NCI-H748 (cell line): ENCODE measurements around the gene PGGHG.
"Not testable (repeated sequence)": the region's sequence is repeated elsewhere in the genome, so short reads cannot be mapped to it uniquely, and the experiment has no call there.

Experiments
- DNase-seq: peaks from one replicate; lab custom pipeline; 2025; ENCODE audit not compliant: unreplicated experiment; lab: John Stamatoyannopoulos, UW

Gene PGGHG

DNA sequence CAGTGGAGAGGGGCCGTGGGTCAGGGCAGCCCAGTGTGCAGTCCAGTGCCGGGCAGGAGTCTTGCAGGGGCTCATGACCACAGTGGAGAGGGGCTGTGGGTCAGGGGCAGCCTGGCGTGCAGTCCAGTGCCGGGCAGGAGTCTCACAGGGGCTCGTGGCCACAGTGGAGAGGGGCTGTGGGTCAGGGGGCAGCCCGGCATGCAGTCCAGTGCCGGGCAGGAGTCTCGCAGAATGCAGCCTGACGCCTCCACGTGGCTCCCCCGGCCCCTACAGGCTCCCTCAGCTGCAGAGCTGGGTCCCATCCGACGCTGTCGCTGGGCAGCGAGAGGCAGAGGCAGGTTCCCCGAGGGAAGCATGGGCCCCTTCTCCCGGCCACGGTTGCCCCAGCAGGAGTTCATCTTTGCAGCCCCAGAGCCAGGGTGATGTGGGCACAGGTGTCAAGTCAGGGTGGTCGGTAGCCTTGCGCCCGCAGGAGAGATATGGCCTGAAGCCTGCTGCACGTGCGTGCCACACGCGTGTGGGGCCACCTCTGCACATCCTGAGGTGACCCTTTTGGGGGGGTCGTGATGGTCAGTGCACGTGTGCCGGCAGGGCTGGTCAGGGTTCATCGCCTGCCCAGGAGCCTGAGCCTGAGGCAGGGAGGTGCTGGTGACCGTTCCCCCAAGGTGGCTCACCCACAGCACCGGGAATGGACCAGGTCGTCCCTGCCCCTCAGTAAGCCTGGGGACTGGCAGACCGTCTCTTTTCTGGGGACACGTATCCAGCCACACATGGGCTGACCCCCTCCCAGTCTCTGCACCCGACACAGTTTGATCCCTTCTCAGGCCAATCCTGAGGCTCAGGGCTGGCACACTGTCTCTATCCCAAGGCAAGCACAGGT lies 7.5 kb downstream of the PGGHG start:
- no peak for DNase-seq

DNA sequence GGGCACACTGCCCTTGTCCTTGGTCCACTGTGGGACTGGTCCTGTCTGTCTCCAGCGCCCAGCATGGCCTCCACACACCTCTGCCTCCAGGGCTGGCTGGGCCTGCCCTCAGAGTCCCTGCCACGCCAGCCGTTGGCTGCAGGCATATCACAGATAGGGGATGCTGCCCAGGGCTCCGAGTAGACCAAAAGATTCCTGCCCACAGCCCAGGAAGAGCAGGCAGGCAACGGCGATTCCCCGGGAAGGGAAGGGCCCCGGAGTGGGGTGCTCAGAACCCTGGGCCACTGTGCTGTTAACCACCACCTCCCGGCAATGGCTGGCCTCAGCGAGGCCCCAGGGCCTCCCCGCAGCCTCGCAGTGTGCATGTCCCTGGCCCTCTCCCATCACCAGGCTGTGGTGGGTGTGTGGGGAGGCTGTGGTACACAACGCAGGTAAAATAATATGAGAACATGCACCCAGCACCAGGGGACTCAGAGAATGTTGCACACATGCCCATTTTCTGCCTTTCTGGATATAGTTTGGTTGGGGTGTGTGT lies 8.2 kb downstream of the PGGHG start:
- DNase-seq: no peak

DNA sequence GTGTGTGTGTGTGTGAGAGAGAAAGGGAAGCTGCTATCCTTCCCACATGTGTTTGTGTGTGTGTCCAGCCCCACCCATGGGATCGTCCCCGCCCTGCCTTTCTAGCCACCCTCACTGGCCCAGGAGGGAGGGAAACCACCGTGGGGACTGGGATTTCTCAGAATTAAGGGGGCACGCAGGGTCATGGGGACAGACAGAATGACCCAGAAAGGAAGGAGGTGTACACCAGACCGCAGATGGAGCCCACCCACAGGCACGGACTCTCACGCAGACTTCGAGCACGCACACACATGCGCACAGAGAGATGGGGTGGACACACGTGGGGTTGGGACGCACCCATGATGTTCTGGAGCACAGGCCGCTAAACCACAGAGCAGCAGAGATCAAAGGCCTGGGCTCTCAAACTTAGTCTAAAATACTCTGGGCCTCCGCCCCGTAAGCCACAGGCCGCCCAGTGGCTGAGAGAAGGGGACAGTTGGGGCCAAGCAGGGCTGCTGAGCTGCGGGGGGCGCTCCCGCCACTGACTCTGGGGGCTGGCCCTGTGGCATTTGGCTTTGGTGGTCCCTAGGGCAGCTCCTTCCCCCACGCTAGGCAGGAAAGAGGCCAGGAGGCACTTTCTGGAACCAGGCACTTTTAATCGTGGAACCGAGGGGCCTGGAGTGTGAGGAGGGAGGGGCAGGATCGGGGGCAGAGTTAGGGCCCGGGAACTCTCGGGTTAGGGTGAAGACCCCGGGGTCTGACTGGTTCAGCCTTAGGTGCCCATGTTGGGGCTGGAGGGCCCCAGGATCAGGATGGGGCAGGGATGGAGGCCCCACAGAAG lies 8.9 kb downstream of the PGGHG start:
- no peak for DNase-seq

DNA sequence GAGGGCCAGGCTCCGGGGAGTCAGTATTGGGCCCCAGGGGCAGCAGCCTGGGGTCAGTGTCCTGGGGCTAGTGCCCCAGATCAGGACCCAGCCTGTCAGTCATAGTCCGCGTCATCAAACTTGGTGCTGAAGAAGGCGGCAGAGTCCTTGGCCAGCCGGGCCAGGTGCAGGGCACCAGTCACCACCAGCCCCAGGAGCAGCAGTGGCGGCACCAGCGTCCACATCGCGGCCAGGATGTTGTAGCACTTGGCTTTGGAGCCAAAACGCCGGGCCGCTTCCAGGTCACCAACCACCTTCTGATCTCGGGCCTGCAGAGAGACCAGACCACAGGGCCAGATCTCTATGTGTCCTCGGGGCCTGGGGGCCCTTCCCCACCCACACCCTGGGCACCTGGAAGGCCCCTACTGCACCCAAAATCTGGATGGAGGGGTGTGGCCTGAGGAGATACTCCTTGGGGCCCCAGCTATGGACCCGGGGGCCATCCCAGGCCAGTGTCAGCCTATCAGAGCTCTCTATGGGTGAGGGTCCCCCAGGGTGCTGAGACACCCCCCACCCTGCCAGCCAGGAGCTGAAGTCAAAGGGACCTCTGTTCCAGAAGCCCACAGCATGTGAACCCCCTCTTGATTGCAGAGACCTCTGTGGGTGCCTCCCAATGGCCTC lies 9.6 kb downstream of the PGGHG start:
- DNase-seq: no peak

DNA sequence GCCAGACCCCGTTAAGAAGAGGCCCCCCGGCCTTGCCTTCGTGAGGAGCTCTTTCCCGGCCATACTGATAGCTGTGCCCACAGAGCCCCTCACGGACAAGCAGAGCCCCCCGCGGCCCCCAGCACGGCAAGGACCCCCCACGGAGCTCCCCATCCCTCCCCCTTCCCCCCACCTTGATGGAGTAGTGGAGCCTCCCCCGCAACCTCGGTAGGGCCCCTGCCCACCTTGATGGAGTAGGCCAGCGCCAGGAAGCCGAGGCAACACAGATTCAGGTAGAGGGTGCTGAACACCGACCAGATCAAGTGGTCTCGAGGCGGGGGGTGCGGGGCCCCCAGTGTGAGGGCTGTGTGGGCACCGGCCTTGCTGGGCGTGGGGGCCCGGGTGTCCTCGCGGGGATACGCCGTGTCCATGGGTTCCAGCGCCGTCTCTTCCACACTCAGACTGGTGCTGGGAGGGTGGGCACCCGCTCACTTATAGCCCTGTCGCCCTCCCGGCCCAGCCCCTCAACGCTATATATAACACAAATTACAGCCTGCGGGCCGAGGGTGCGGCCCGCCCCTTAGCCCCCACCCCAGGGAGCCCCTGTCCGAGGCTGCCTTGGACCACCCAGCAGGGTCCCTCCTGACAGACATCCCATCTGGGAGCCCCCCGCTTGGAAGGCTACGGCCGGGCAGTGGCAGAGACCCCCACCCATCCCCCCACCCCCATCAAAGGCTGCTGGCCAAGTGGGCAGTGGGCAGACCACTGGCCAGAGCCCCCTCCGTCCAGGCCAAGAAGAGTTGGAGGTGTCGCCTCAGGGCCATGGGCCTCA lies 10.4 kb downstream of the PGGHG start, which contains the start of gene IFITM5:
Gene IFITM5, minus strand, starts transcription at position 446 of the 811 bp plus-strand sequence. Its CDS starts 36 bp downstream, at position 410.
- no peak for DNase-seq

- no peak for DNase-seq
Measured at GRCh38 chr11:299951-300735, 11.2 kb downstream of the PGGHG start.

- no peak for DNase-seq
Measured at GRCh38 chr11:303363-303762, 14.4 kb downstream of the PGGHG start.

GRCh38 chr11:304061-304506 lies 15.2 kb downstream of the PGGHG start:
- DNase-seq: no peak

- DNase-seq: peak; percentile 41
Measured at GRCh38 chr11:304915-305843, 16.3 kb downstream of the PGGHG start.

GRCh38 chr11:305844-306211 lies 16.9 kb downstream of the PGGHG start:
- no peak for DNase-seq

DNA sequence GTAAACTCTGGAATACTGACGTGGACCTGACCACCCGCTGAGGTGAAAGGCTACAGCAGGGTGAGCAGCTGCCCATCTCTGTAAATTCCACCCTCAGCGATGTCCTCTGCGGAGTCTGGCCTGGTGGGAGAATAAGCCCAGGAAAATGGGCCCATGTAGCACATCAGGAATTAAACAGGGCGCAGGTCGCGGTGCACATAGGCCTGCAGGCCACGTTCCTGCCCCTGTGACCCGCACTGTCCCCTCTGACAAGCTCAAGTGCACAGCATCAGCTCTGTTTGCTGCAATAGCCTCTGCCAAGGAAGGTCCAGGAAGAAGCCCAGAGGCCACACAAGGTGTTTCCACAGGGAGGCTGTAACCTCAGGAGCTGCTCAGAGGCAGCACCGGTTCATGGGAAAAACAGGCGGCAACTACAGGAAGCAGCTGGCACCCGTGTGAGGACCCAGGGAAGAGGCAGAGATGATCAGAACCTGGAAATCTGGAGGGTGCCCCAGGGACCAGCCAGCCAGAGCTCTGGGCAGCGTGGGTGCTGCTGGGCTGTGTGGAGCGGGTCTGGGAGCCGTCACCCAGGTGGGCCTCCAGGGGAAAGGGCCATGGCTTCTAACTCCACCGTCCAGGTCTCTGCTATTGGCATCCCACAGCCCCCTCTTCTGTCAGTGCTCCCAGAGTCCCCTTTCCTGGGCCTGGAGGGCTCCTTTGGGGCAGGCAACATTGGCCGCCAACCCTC lies 17.9 kb downstream of the PGGHG start:
- DNase-seq: no peak

DNA sequence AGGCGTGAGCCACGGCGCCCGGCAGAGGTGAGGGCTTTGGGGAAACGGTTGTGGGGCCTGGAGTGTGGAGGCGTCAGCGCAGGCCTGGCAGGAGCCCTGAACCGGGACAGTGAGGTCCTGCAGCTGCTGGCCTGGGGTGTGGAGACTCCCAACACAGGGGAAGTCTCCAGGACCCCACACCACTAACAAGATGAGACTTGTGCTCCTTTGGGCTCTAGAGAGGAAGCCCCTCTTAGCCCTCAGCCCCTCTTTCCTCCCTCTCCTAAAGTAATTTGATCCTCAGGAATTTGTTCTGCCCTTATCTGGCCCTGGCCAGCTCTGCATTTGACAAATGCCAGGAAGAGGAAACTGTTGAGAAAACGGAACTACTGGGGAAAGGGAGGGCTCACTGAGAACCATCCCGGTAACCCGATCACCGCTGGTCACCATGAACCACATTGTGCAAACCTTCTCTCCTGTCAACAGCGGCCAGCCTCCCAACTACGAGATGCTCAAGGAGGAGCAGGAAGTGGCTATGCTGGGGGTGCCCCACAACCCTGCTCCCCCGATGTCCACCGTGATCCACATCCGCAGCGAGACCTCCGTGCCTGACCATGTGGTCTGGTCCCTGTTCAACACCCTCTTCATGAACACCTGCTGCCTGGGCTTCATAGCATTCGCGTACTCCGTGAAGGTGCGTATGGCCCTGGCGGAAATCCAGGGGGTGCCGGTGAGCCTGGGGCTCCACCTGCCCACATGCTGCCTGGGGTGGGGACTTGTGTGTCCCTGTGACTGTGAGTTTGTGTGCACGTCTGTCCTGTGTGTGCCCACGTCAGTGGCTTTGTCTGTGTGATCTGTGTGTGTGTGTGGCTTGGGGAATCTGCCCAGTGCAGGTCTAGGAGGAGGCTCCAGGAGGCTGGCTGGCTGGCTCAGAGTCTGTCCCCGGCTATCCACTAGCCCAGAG lies 19.1 kb downstream of the PGGHG start, which contains the start of gene IFITM2:
Gene IFITM2, plus strand, starts transcription at position 51 of the 943 bp plus-strand sequence. Its CDS starts 377 bp downstream, at position 428.
- not testable (repeated sequence) for DNase-seq

DNA sequence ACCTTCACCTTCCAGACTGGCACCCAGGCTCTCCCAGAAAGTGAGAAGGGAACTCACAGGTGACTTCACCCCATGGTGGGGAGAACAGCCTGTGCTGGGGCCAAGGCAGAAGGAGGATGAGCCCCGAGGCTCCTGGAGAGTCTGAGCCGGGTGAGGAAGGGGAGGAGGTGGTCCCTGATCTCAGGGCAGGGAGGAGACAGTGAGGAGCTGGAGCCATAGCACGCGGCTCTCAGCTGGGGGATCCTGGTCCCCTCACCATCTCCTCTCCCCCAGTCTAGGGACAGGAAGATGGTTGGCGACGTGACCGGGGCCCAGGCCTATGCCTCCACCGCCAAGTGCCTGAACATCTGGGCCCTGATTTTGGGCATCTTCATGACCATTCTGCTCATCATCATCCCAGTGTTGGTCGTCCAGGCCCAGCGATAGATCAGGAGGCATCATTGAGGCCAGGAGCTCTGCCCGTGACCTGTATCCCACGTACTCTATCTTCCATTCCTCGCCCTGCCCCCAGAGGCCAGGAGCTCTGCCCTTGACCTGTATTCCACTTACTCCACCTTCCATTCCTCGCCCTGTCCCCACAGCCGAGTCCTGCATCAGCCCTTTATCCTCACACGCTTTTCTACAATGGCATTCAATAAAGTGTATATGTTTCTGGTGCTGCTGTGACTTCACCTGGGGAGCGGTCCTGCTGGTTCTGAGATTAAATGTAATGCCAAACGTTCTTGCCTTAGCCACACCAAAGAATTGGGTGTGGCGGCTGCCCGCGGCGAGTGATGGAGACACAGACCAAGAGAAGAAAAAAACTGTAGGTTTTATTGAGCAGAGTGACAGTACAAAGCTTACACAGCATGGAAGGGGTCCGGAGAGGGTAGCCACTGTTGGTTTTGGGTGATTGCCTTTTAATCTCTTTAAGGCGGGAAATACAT lies 20.1 kb downstream of the PGGHG start:
- DNase-seq: not testable (repeated sequence)

DNA sequence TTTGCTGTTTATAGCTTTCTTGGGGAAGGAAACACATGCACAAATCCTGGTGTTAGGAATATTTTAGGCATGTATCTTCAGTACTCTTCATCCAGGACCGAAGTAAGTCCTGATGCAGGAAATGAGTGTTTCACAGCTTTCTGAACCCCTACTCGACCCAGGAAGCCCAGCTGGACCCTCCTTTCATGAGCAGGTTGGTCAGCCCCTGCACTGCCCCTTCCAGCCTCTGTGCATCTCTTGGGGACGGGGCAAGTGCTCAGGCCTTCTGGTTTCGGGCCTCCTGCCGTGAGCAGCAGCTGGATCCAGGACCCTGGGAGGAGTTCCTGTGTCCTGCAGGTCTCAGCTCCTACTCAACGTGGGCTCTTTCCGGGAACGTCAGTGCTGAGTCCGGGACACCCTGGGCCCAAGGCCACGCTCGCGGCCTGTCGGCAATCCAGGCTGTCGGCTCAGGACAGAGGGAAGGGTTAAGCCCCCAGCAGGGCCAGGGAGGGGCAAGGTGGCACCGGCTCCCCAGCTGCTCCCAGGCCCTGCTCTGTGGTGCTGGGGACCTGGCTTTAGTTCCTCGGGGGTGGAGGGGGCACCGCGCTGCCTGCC lies 21.1 kb downstream of the PGGHG start:
- not testable (repeated sequence) for DNase-seq
